ENCODE results near the gene INTS6.

GRCh38 chr13:51502153-51502651, 49.4 kb upstream of the INTS6 start:
- TF ChIP-seq EZH2phosphoT487 (IDR thresholded peaks at IDR 0.05; ENCODE audit: insufficient read depth, low read depth) (no peak), EZH2 (IDR thresholded peaks at IDR 0.05; ENCODE audit: insufficient read depth, poor library complexity, severe bottlenecking) (no peak)
